ENCODE measurements around the gene SLC4A9.
"Not testable (repeated sequence)": the region's sequence is repeated elsewhere in the genome, so short reads cannot be mapped to it uniquely, and the experiment has no call there.

Gene SLC4A9

DNA sequence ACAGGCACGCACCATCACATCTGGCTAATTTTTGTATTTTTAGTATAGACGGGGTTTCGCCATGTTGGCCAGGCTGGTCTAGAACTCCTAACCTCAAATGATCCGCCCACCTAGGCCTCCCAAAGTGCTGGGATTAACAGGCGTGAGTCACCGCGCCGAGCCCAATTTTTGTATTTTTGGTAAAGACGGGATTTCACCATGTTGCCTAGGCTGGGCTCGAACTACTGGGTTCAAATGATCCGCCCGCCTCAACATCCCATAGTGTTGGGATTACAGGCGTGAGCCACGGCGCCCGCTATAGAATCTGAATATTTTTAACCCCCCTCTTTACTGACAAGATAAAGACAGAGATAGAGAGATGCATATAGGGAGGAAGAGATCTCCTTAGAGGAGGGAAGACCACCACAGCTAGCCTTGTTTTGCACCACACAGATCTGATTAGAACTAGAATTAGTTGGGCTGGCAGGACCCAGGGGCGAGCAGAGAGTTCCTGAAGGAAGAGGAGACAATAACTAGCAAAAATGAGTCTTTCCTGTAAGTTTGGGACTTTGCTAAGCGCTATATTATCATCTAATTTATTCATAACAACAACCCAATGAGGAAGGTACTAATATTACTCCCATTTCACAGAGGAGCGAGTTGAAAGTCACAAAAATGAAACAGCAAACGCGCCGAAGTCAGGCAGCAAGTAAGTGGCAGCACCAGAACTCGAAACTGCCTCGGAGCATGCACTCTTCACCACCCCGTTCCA, 40.2 kb downstream of the SLC4A9 start:
- no peak for DNase-seq (ENCODE audit: low read depth)

DNA sequence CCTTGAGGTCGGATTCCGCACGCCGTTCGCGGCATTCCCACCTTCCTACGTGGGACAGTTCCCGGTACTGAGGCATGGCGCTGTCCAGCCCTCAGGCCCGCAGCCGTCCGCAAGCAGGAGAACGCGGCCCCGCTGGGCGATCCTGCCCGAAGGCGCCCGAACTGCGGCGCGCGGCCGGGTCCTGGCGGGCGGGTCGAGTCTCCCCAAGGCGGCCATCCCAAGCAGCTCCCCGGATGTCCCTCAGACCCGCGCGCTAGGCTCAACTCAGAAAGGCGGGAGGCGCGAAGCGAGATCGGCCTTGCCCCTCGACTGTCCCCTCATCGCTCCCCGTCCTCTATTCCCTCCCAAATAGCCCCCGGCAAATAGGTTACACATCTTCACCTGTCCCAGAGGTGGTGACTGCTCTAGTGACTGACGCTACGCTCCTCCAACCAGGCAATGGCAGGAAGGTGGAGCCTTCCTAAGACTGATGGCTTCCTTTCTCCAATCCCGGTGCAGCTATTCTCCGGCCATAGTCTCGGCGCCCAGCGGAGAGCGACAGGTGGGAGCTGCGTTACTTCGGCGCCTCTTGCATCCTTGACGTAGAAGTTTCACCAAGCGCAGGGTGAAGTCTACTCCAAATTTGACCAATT, 40.9 kb downstream of the SLC4A9 start:
- peak; percentile 76 for DNase-seq (ENCODE audit: low read depth)

DNA sequence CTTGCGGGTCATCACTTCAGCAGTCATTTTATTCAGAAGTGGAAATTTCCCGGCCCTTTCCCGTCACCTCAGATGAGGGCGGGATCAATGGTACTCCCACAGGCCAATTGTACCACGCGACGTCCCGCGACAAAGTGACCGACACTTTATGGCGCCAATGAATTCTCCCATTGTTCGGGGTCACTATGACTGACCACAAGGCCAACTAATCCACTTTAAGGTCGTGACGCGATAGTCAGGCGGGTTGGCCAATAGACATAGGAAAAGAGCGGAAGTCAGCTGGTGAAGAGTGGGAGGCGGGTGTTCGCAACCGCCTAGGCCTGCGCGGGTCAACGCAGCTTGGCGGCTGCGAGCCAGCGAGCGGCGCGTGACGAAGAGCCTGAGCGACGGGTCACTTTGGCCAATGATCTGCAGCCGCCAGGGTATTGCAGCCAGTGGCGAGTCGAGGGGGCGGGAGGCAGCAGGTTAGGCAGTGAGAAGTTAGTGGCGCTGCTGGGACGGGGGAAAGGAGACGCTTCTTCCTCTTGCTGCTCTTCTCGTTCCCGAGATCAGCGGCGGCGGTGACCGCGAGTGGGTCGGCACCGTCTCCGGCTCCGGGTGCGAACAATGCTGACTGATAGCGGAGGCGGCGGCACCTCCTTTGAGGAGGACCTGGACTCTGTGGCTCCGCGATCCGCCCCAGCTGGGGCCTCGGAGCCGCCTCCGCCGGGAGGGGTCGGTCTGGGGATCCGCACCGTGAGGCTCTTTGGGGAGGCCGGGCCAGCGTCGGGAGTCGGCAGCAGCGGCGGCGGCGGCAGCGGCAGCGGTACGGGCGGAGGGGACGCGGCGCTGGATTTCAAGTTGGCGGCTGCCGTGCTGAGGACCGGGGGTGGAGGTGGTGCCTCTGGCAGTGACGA, 41.6 kb downstream of the SLC4A9 start, which contains the start of gene ANKHD1:
TSS of gene ANKHD1 (plus strand) at position 472 of the 896 bp plus-strand sequence. CDS start at position 607, 135 bp downstream.
- DNase-seq (ENCODE audit: low read depth): peak; percentile 92

DNA sequence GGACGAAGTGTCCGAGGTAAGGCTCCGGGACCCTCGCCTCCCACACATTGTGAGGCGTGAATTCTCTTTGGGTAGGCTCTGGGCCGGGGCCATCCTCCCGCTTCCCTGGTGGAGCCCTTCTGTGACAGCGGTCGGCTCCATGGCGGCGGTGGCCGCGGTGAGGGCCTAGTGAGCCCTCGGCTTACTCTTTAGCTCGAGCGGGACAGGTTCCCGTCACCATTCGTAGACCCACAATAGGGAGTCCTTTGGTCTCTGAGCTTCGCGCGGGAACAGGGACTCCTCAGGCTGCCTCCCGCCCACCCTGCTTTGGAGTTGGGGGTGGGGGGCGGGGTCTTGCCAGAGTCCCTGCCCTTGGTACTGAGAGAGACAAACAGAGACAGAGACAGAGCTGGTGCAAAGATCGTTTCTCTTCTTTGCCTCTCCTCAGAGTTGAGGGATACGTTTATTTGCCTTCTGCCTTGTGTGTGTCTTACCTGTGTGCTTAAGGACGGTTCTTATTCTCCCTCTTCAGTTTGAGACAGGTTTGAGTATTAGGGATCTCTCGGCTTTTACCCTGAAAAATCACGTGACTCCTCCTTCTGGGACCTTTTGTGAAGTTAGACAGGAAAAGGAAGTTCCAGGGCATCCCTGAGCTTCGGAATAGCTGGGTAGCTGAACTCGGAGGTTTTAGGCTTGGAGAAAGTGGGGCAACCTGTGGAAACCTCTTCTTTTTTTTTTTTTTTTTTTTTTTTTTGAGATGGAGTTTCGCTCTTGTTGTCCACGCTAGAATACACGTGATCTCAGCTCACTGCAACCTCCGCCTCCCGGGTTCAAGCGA, 42.5 kb downstream of the SLC4A9 start:
- DNase-seq (ENCODE audit: low read depth): peak; percentile 42

DNA sequence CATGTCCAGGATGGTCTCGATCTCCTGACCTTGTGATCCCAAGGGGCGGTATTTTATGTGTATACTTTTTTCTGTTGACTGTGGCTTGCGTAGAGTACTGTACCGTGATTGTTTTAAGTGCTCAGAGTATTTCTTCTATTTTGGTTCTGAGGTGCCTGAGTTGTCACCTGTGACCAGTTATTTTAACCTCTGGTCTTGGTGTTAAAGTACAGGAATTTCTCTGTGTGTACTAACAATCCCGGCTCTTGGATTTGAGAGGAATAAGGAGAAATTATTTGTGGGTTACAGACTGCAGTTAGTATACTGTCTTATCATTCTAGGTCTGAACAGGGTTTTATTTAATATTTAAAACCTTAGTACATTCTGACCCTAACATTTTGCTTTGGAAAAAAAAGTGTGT, 43.6 kb downstream of the SLC4A9 start:
- DNase-seq (ENCODE audit: low read depth): no peak

DNA sequence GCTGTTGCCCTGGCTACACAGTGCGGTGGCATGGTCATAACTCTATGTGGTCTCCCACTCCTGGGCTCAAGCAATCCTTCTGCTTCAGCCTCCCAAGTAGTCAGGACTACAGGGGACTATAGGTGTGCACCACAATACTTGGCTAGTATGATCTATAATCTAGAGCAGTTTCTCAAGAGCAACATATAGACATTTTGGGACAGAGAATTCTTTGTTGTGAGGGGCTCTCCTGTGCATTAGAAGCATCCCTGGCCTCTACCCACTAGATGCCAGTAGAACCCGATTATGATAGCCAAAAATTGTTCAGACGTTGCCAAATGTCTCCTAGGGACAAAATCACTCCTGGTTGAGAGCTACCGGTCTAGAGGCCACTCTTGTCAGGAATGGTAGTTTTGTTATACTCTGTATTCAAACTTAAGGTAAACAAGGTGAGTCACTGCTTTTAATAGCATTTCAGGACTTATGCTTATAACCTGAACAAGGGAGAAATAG, 48.8 kb downstream of the SLC4A9 start:
- no peak for DNase-seq (ENCODE audit: low read depth)

DNA sequence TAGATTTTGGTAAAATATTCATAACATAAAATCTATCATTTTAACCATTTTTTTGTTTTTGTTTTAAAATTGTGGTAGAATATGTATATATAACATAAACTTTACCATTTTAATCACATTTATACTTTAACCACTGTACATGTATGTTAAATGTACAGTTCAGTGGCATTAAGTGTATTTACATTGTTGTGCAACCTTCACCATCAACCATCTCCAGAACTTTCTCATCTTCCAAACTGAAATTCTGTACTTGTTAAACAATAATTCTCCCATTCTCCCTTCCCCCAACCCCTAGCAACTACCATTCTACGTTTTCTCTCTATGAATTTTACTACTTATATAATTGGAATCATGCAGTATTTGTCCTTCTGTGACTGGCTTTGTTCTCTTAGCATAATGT, 53.2 kb downstream of the SLC4A9 start:
- no peak for DNase-seq (ENCODE audit: low read depth)

DNA sequence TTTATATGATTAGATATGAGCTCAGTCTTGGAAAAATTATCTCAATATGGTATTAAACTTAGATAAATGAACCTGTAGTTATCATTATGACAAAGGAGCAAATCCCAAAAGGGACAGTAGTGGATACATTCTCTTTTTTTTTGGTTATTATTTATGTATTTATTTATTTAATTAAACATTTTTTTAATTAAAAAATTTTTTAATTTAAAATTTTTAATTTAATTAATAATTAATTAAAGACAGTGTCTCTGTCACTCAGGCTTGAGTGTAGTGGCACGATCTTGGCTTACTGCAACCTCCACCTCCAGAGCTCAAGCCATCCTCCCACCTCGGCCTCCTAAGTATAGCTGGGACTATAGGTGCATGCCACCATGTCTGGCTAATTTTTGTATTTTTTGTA, 57.2 kb downstream of the SLC4A9 start:
- no peak for DNase-seq (ENCODE audit: low read depth)

DNA sequence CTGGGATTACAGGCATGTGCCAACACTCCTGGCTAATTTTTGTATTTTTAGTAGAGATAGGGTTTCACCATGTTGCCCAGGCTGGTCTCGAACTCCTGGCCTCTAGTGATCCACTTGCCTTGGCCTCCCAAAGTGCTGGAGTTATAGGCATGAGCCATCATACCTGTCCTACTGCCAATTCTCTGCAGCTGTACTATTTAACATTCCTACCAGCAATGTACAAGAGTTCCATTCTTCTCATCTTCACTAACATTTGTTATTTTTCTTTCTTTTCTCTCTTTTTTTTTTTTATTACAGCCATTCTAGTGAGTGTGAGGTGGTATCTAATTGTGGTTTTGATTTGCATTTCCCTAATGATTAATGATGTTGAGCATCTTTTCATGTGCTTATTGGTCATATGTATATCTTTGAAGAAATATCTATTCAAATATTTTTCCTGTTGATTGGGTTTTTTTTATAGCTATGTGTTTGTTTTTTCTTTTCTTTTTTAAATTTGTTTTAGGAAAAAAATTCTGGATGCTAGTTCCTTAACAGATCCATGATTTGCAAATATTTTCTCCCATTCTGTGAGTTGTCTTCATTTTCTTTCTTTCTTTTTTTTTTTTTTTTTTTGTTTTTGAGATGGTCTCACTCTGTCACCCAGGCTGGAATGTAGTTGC, 59.0 kb downstream of the SLC4A9 start:
- DNase-seq (ENCODE audit: low read depth): no peak

DNA sequence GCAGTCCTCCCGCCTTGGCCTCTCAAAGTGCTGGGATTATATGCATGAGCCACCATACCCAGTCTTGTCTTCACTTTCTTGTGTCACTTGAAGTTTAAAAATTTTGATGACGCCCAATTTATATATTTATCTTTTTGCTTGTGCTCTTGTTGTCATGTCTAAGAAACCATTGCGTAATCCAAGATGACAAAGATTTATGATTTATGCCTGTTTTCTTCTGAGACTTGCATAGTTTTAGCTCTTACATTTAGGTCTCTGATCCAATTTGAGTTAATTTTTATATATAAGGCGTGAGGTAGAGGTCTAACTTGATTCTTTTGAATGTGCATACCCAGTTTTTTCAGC, 60.2 kb downstream of the SLC4A9 start:
- no peak for DNase-seq (ENCODE audit: low read depth)

DNA sequence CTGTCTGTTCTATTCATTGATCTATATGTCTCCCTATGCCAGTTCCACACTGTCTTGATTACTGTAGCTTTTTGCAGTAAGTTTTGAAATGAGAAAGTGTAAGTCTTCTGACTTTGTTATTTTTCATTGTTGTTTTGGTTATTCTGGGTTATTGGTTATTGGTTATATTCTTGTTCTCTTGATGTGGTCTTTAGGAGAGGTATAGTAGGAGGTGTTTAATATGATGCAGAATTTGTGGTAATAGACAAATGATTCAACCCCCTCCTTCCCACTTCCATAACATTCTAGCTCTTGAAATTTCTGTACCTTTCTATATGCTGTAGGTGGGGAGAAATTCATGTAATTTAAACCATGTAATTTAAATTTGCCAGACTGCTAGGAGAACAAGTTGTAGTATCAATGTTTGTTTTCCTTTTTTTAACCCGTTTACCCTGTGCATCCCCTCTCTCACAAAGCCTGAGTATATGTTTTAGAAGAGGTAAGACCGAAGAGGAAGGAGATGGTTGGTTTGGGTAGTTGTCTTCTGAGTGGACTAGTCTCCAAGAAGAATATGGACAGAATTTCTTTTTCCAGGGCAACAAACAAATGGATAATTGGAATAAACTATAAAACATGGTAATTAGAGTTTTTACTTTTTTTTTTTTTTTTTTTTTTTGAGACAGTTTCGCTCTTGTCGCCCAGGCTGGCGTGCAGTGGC, 60.8 kb downstream of the SLC4A9 start:
- no peak for DNase-seq (ENCODE audit: low read depth)

DNA sequence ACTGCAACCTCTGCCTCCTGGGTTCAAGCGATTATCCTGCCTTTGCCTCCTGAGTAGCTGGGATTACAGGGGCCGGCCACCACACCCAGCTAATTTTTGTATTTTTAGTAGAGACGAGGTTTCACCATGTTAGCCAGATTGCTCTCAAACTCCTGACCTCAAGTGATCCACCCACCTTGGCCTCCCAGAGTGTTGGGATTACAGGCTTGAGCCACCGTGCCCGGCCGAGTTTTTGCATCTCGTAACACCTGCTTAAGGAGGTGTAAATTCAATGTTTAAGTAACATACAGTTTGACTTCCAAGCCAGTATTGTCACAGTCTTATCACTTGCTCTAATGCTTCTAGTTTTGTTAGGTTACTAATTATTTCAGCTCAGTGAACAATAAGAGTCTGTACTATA, 61.4 kb downstream of the SLC4A9 start:
- DNase-seq (ENCODE audit: low read depth): not testable (repeated sequence)

DNA sequence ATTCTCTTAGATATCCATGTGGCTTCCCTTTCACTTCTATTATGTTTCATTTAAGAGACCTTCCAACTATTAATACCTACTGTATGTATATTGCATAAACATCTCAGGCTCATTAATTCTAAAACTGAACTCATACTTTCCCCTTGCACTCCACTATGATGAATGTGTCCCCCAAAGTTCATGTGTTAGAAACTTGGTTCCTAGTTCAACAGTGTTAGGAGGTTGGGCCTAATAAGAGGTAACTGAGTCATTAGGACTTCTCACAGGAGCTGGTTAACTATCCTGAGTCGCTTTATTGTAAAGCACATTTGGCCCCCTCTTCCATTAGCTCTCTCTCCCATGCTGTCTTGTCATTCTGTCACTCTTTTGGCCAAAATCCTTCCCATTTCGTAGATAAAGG, 63.6 kb downstream of the SLC4A9 start:
- no peak for DNase-seq (ENCODE audit: low read depth)

DNA sequence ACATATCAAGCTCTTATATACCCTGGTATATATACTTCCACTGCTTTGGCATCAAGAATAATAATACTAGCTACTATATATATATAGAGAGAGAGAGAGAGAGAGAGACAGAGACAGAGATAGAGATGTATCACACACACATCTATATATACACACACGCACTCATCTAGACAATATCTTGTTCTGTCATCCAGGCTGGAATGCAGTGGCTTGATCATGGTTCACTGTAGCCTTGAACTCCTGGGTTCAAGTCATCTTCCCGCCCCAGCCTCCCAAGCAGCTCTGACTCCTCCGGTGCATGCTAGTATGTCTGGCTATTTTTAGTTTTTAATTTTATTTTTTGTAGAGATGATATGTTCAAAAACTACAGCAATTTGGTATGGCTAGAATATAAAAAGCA, 64.1 kb downstream of the SLC4A9 start:
- no peak for DNase-seq (ENCODE audit: low read depth)

Measured in activated gamma-delta T cell treated with anti-CD3 and anti-CD28 coated beads, Interleukin-2, amount 50 U/mL, for 16 hours (primary cell).